Esophagus squamous epithelium (tissue), 5 donors: ENCODE measurements around the gene RSPO3. TPM values are rescaled to one million over a fixed set of nuclear protein-coding genes. Genes with fewer than 3 reads are reported as not detected.

ENCODE experiments used
- DNase-seq: peaks from one replicate; lab custom pipeline; 2025; lab: John Stamatoyannopoulos, UW
- H3K27ac ChIP-seq, 4 donors: fragments of 200-600 bp; sonication (generic); one replicate each; pipeline ENCODE4 v1.5.1; 2016 to 2019; ENCODE audit warnings: mild to moderate bottlenecking in 1 of 4
- H3K27me3 ChIP-seq, 4 donors: fragments of 200-600 bp; sonication (generic); 1 replicate in 3 of 4; 2 replicates in 1 of 4; pipeline versions ENCODE4 v1.5.1 to v1.6.0; 2017 to 2021; ENCODE audit warnings: antibody characterized with exemption in 1 of 4
- H3K36me3 ChIP-seq, 3 donors: fragments of 200-600 bp; sonication (generic); one replicate each; pipeline ENCODE4 v1.5.1; 2016 to 2019
- H3K4me1 ChIP-seq, 3 donors: fragments of 200-600 bp; sonication (generic); one replicate each; pipeline ENCODE4 v1.5.1; 2017 to 2019
- H3K4me3 ChIP-seq, 4 donors: fragments of 200-600 bp; sonication (generic); 1 replicate in 3 of 4; 2 replicates in 1 of 4; pipeline ENCODE4 v1.5.1; 2016 to 2019; ENCODE audit warnings: mild to moderate bottlenecking in 2 of 4, moderate library complexity in 1 of 4
- H3K9me3 ChIP-seq, 3 donors: fragments of 200-600 bp; sonication (generic); one replicate each; pipeline ENCODE4 v1.5.1; 2016 to 2019
- CTCF ChIP-seq, 6 experiments: fragments of 450-650 bp in 4 of 6; fragments of 200-600 bp in 2 of 6; sonication (generic) in 2 of 6; IDR thresholded peaks; one replicate each; pipeline ENCODE4 v1.5.1; 2016 to 2019; ENCODE audit warnings: antibody characterized with exemption in 6 of 6, mild to moderate bottlenecking in 4 of 6, moderate library complexity in 4 of 6
- POLR2A ChIP-seq, 4 donors: fragments of 450-650 bp; IDR thresholded peaks; one replicate each; pipeline ENCODE4 v1.6.1; 2017; ENCODE audit warnings: antibody characterized with exemption in 4 of 4, mild to moderate bottlenecking in 4 of 4, moderate library complexity in 3 of 4
- WGBS, 2 donors: methylation state at CpG; one replicate each; pipeline ENCODE4 v1.1.5; 2018; 5-methylcytosine and 5-hydroxymethylcytosine counted together
- intact Hi-C: fragments of 100-400 bp; cut with DNase I; formaldehyde crosslinking; loops from one replicate; pipeline ENCODE4 v1.15.0; 2022
- total RNA-seq, 4 donors: library from RNA; depleted of rRNA; stranded (reverse); fragments of >200 nt; gene quantifications; one replicate each; pipeline ENCODE4 v1.1.0, GENCODE V29; 2016
- donor health status: DM: yes; HTN: yes; CAD: no.

RSPO3 gene
- total RNA-seq, 4 donors from 2014 or later: 1.1 to 7.2 (median 4.3) TPM

GRCh38 chr6:127077886-127078285, 40.6 kb upstream of the RSPO3 start:
- H3K4me3 ChIP-seq: no peak overlapping the region
- H3K36me3 ChIP-seq: no peaks in the 10 kb centered on the region
- no peaks in the 10 kb centered on the region for H3K9me3 ChIP-seq
- 73 to 85% methylated on average over 2 of the region's 2 CpGs for WGBS, 2 donors
- H3K27me3 ChIP-seq: no peaks in the 10 kb centered on the region
- intact Hi-C loops: no loop called here
- no peak for TF ChIP-seq CTCF (IDR thresholded peaks at IDR 0.05)
- no peak for TF ChIP-seq POLR2A (IDR thresholded peaks at IDR 0.05)
- H3K27ac ChIP-seq: no peak overlapping the region
- no peaks in the 10 kb centered on the region for H3K4me1 ChIP-seq
- no peak for DNase-seq

- H3K27ac ChIP-seq: no peak overlapping the region
- no peaks in the 10 kb centered on the region for H3K27me3 ChIP-seq
- DNase-seq: no peak
- H3K36me3 ChIP-seq: no peaks in the 10 kb centered on the region
- intact Hi-C loops: no loop called here
- H3K4me1 ChIP-seq: no peaks in the 10 kb centered on the region
- no peaks in the 10 kb centered on the region for H3K9me3 ChIP-seq
- no peak overlapping the region for H3K4me3 ChIP-seq
- 78 to 89% methylated on average over 5 of the region's 5 CpGs for WGBS, 2 donors
- TF ChIP-seq CTCF (IDR thresholded peaks at IDR 0.05): no peak
- no peak for TF ChIP-seq POLR2A (IDR thresholded peaks at IDR 0.05)
Observed at GRCh38 chr6:127078669-127079068, 39.8 kb upstream of the RSPO3 start.

GRCh38 chr6:127079681-127080080, 38.8 kb upstream of the RSPO3 start:
- Histone ChIP-seq H3K9me3 (no peaks in the 10 kb centered on the region), H3K4me3 (no peak overlapping the region), H3K27ac (no peak overlapping the region), H3K36me3 (no peaks in the 10 kb centered on the region), H3K27me3 (no peaks in the 10 kb centered on the region), H3K4me1 (no peaks in the 10 kb centered on the region)
- TF ChIP-seq POLR2A (IDR thresholded peaks at IDR 0.05) (no peak), CTCF (IDR thresholded peaks at IDR 0.05) (no peak)
- no peak for DNase-seq
- intact Hi-C loops: no loop called here

- H3K36me3 ChIP-seq: no peaks in the 10 kb centered on the region
- no peak for DNase-seq
- WGBS, 2 donors: 49 to 52% methylated on average over 3 of the region's 3 CpGs
- H3K4me1 ChIP-seq: no peaks in the 10 kb centered on the region
- no peak overlapping the region for H3K27ac ChIP-seq
- intact Hi-C loops: no loop called here
- H3K9me3 ChIP-seq: no peaks in the 10 kb centered on the region
- no peaks in the 10 kb centered on the region for H3K27me3 ChIP-seq
- TF ChIP-seq CTCF (IDR thresholded peaks at IDR 0.05): no peak
- TF ChIP-seq POLR2A (IDR thresholded peaks at IDR 0.05): no peak
- no peak overlapping the region for H3K4me3 ChIP-seq
Observed at GRCh38 chr6:127080081-127080480, 38.4 kb upstream of the RSPO3 start.

GRCh38 chr6:127083231-127083962, 35.1 kb upstream of the RSPO3 start:
- no peaks in the 10 kb centered on the region for H3K4me1 ChIP-seq
- no peak for TF ChIP-seq CTCF (IDR thresholded peaks at IDR 0.05)
- no peak for TF ChIP-seq POLR2A (IDR thresholded peaks at IDR 0.05)
- H3K4me3 ChIP-seq: no peak overlapping the region
- 75 to 83% methylated on average over 2 of the region's 2 CpGs for WGBS, 2 donors
- H3K9me3 ChIP-seq: no peaks in the 10 kb centered on the region
- intact Hi-C loops: no loop called here
- no peak overlapping the region for H3K27ac ChIP-seq
- no peaks in the 10 kb centered on the region for H3K27me3 ChIP-seq
- DNase-seq: no peak
- H3K36me3 ChIP-seq: no peaks in the 10 kb centered on the region
